Prostate gland (tissue), 2 donors: ENCODE measurements around the gene HMGA1.

Source experiments
- CTCF ChIP-seq, 4 experiments: fragments of 200-600 bp in 2 of 4; fragments of 450-650 bp in 2 of 4; sonication (generic) in 2 of 4; IDR thresholded peaks; 1 replicate in 3 of 4; 2 replicates in 1 of 4; pipeline ENCODE4 v1.5.1; 2016 to 2019; ENCODE audit warnings: antibody characterized with exemption in 4 of 4, mild to moderate bottlenecking in 2 of 4, moderate library complexity in 2 of 4
- POLR2A ChIP-seq: fragments of 450-650 bp; IDR thresholded peaks from one replicate; pipeline ENCODE4 v1.6.1; 2016; ENCODE audit warnings: antibody characterized with exemption, mild to moderate bottlenecking
- POLR2AphosphoS5 ChIP-seq: sonication (generic); formaldehyde crosslinking; IDR thresholded peaks from one replicate; pipeline ENCODE4 v1.6.1; 2017; ENCODE audit warnings: antibody characterized with exemption

GRCh38 chr6:34205466-34205865 lies 31.2 kb upstream of the HMGA1 start:
- TF ChIP-seq CTCF (IDR thresholded peaks at IDR 0.05), result no peak
- TF ChIP-seq POLR2AphosphoS5, result no peak
- TF ChIP-seq POLR2A, result no peak
